ENCODE data around the gene PANK4. TPM values are rescaled to one million over a fixed set of nuclear protein-coding genes. Genes with fewer than 3 reads are reported as not detected.

Gene PANK4
- total RNA-seq, 1 donor from 2014 or later = 22.4 TPM

DNA sequence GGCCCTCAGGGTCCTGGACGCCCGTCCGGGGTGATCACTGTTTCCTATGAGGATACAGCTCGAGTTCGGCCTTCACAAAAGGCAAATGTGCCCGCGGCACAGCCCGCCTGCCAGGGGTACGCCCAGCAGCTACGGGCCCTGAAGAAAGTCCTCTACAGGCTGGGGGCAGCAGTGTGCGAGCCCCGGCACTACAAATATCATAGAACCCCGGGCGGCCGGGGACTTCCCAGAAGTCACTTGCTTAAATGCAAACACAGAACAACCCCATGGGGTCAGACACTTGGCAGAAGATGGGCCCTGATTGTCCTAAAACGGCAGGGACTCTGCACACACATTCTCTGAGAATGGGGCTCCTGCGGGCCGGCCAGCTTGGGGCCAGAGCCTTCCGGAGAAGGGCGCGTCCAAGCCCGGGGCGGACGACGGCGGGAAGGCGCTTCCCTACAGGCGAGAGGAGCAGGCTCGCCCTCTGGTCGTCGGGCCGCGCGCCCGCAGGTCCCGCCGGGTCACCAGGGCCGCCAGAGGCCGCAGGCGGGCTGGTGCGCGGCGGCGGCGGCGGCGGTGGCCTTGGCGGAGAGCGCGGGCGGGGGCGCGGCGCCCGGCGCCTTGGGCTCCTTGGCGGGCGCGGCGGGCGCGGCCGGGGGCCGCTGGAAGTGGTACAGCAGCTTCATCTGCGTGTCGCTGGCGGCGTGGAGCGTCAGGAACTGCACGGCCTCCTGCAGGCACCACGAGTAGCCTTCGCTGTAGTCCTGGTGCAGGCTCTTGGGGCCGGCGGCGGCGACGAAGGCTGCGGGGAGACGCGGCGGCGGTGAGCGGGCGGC, 2.8 kb upstream of the PANK4 start:
- no peak for DNase-seq (ENCODE audit: low read depth, low spot score)

DNA sequence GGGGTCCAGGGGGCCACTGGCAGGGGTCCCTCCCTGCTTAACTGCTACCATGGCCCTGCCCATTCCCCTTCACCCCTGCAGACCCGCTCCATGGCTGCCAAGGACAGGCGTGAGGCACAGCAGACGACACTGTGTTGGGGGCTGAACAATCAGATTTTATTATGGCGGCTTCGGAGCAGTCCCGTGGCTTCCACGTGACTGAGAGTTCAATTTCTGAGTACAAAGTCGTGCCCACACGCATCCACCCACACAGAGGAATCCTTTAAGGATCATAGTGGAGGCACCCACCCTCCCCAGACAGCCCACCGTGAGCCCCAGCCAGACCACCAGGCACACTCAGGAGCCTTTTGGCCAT, 2.2 kb upstream of the PANK4 start:
- DNase-seq (ENCODE audit: low read depth, low spot score) = no peak

DNA sequence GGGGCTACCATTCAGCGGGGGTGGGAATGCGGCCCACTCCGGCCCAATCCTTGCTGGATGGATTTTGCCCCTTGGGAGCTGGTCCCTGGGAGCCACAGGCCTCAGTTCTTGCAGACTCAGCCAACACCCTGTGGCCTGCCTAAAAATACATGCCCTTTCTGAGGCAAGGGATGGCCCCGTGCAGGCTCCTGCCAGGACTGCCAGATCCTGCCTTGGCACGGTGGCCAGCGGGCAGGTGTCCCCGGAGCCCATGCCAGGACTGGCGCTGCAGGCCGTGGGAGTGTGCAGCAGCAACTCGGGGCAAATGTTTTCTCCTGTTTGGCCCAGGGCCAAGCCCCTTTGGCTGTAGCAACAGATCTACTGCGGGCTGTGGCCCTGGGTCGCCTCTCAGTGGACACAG, 1.6 kb upstream of the PANK4 start:
- DNase-seq (ENCODE audit: low read depth, low spot score) = no peak

DNA sequence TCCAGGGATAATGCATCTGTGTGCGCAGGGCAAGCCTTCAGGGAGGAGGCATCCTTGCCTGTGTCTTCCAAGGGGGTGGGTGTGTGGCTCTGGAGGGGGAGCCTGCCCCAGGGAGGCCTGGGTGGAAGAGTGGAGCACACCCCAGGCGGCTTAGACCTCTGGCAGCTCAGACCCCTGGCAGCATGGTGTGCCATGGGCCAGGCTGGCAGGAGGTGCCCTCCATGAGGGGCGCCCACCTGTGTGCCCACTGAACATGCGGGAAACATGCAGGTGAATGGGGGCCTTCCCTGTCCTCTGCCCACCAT, 1.1 kb upstream of the PANK4 start:
- DNase-seq (ENCODE audit: low read depth, low spot score) = no peak

DNA sequence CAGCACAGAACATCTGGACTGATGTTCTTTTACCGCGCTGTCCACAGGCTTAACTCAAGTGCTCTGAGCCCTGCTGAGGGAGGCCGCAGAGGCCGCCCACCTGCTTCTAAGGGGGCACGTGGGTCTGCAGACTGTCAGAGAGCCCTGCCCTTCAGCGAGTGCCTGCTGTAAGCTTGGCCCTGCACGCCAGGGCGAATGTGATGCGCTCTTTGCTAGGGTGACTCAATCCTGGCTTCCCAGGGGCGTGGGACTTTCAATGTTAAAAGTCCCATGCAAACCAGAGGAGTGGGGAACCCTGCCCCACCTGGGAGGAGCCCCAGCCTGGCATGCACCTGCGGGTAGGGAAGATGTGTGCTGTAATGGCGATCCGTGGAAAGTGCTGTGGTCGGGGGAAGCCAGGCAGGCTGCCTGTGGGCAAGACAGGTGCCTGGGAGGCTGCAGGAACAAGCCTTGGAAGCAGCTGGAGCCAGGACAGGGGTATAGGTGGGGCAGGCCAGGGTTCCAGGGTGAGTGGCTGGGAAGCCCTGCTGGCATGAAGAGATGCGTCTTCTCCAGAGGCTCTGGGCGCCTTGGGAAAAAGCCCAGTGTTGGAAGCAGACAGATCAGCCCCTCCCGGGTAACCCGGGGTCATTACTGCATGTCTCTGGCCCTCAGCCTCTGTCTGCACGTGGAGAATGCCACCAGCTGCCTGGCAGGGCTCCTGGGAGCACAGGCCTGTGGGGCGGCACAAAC, 594 bp upstream of the PANK4 start:
- no peak for DNase-seq (ENCODE audit: low read depth, low spot score)

DNA sequence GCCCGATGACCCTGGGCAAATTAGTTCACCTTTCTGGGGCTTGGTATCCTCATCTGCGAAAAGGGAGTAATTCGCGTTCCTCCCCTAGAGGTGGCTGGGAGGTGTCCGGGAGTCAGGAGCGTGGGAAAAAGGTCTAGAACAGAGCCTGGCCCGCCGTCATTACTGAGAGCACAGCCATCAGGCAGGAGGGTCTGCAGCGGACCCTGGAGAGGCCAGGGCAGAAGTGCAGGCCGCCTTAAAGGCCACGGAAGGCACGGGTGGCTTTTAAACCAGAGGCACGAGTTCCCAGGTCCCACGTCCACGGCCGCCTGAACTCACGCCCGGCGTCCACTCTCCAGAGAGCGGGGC, 850 bp downstream of the PANK4 start:
- no peak for DNase-seq (ENCODE audit: low read depth, low spot score)

DNA sequence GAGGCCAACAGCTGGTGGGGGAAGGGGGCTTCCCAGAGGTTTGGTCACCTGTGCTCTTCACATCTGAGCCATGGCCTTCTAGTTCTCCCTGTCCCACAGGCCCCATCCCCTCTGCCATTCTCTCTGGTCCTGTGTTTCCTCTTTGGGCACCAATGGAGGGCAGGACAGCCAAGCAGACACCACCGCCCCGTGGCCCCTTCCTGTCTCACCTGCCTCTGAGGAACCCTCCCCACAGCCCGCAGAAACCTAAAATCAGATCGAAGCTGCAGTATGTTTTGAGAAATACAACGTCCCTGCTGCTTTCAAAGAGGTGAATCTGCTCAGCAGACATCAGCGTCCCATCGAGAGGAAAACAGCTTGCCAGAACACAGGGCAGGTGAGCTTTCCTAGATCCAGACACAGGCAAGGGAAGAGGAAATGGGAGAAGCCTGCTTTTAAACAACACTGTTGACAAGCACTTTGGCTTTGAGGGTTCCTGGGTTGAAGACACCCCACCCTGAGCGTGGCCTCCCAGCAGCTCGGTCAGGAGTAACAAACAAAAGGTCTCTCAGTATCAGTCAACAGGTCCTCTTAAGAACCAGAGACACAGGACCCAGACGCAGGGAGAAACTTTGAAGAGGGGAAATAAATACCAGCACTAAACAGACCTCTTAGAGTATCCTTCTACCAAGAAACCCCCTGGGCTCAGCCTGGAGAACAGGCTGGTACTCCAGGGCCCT, 2.3 kb downstream of the PANK4 start:
- DNase-seq (ENCODE audit: low read depth, low spot score) = no peak

DNA sequence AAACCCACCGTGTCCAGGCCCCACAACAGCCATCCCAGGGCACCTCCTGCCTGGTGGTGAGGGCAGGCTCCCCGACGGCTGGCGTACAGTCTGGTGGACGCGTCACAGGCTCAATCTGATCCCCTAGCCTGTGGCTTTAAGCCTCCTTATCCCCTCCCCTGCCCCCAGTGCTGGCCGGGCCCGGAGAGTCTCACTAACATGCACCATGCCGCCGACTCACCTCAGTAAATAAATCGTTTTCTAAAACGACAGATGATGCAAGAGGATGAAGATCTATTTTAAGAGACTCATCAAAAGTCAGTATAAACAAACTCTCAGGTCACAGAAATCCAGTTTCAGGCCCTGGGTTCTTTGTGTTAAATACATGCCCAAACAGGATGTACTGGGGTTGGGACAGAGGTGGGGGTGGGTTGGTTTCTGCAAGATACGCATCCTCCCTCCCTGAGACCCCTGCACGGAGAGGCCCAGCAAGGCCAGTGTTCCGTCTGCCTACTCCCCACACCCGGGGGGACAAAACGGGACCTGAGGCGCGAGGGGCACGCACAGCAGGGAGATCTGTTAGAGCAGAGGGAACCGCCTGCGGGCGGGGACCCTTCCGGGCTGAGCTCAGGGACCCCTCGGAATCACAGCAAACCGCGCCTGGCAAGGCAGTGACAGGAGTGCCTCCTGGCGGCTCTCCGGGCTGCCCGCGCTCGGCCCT, 3.1 kb downstream of the PANK4 start:
- no peak for DNase-seq (ENCODE audit: low read depth, low spot score)

DNA sequence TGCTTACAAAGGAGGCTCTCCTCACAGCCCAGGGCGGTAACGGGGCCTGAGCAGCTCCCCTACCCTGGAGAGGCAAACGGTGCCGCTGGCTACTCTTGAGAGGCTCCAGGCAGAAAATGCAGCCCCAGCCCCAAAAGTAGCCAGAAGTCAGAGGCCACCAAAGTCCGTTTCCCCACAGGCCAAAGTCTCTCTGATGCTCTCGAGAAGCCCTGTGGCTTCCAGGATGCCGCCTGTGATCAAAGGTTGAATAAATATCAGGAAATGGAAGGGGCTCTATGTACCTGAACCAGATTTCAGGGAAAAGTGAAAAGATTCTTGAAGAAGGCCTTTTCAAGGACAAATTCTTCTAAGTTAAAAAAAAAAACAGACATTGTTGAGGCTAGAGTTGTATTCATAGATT, 4.2 kb downstream of the PANK4 start:
- no peak for DNase-seq (ENCODE audit: low read depth, low spot score)

DNA sequence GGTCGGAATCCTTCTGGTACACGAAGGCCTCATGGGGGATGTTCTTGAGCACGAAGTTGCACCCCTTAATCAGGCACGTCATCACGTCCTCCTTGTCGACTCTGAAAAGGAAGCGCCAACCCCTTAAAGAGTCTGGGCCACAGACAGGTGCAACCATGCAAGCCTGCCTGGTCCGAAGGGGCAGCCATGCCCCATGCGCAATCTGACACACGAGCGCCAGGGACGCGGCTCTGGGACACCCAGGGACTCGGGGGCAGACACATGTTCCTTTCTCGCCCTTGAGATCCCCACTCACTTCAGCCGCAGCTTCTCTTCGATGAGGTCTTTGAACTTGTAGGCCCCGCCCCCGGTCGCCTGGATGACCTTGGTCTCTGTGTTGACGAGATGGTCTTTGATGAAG, 5.6 kb downstream of the PANK4 start:
- DNase-seq (ENCODE audit: low read depth, low spot score) = no peak

DNA sequence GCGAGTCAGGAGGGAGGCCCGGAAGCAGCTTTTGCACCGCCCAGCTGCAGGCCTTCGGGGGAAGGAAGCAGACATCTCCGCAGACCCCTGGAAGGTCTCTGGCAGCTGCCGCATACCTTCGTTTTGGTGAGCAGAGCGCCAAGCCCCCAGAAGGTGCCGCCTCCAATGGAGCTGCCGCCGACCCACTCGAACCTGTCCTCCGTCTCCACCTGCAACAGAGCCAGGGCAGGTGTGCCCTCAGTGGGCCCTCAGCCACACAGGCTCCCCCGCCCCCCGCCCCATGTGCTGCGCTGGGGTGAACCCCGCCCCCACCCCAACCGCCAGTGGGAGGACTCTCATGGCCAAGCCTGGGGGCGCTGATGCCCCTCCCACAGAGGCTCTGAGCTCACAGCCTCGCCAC, 6.2 kb downstream of the PANK4 start:
- DNase-seq (ENCODE audit: low read depth, low spot score) = no peak

DNA sequence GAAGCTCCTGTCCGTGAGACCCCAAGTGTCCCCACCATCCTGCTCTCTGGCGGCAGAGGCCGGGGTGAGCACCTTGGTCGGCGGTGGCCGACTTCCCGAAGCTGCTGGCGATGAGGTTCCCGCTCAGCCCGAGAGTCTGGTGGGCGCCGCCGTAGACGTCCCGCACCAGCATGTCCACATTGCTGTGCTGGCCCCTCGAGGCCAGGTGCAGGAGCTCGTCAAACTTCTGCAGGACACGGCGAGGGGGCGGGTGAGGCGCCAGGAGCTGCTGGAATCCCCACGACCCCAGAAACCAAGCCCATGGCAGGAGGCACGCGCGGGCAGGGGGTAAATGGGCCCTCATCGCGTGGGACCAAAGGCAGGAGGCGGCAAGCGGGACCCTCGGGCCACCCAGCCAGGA, 6.7 kb downstream of the PANK4 start:
- DNase-seq (ENCODE audit: low read depth, low spot score) = no peak

DNA sequence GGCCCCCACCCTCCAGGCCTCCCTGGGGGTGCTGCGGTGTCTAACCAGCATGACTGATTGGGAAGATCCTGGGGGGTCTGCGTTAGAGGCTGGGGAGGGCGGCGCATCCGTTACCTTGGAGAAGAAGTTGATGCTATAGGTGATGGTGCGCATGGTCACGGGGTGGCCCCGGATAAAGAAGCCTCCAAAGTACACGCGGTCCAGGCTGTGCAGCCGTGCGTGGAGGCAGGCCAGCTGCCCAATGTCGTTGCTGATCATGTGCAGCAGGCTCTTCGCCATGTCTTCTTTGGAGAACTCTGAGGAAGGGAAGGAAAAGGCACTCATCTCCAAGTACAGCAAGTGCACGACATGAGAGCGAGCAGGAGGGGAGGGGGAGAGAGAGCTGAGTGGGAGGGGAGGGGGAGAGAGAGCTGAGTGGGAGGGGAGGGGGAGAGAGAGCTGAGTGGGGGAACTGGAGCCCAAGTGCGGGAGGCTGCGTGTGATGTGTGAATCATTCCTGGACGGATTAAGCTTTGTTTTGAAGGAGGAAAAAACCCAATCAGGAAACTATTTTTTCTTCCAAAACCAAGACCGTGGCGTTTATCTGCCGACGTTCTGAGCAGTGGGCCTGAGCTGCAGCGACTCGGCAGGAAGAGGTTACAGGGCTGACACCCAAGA, 7.2 kb downstream of the PANK4 start:
- no peak for DNase-seq (ENCODE audit: low read depth, low spot score)

DNA sequence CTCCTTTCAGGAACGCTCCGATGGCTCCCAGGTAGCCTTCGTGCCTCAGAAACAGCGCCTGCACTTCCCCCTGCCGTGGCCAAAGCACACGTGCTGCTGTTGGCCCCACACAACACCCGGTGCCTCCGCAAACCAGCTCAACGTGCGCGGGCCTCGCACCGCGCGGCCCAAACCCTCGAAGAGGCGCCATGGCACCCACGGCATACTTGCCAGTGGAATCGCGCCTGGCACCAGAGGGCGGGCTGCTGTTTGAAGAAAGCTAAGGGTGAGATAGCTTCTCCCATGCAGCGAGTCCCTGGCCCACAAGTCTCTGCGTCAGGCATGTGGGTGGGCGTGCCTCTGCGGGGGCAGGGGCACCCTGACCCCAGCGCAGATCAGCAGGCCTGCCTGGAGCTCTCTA, 7.9 kb downstream of the PANK4 start:
- DNase-seq (ENCODE audit: low read depth, low spot score) = no peak

DNA sequence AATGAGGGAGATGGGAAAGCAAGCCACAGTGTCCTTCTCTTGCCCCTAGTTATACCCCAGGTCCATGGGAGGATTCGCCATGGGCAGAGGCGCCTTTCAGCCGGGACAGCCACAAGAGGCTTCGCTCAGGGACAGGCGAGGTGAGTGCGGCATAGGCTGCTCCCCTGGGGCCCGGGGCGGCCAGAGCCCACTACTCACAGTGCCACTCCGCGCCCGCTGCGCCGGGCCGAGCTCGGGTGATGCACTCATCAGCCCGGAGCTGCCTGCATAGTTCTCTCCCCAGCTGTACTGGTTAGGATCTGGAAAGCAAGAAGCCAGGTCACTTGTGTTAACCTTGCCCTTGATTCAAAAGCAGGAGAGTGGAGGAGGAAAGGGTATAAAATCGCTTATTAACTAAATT, 8.4 kb downstream of the PANK4 start:
- DNase-seq (ENCODE audit: low read depth, low spot score) = no peak

DNA sequence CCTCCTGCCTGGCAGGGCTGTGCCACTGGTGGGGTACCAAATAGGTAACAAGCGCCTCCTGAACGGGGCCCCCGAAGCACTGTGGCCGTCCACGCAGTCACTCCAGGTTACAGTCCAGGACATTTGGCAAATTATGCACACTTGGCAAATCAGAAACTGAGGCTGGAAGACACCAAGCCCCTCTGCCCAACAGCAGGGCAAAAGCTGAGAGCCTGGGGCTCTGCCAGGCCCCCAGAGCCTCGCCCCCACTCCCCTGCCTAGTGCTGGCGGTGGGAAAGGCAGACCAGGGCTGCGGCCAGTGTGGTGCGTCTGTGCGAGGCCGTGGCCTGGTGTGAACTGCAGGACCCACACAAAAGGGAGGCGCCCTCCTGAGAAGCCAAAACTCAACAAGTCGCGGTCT, 9.4 kb downstream of the PANK4 start:
- no peak for DNase-seq (ENCODE audit: low read depth, low spot score)

DNA sequence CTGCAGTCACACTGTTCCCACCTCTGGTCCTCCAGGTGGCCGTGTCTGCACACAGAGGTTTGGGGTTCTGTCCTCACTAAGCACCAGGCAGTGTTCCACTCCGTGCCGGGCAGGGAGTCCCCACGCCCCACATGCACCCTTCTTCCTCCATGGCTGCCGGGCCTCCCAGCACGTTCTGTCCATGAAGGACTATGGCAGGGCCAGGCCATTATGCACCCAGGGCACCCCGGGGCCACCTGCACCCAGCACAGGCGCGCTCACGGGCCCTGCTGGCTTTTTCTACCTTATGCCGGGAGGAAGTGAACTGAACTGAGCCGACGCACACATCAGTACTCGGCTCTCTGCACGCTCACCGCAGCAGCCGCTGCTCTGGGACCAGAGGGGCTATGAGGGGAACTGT, 10.3 kb downstream of the PANK4 start:
- no peak for DNase-seq (ENCODE audit: low read depth, low spot score)

DNA sequence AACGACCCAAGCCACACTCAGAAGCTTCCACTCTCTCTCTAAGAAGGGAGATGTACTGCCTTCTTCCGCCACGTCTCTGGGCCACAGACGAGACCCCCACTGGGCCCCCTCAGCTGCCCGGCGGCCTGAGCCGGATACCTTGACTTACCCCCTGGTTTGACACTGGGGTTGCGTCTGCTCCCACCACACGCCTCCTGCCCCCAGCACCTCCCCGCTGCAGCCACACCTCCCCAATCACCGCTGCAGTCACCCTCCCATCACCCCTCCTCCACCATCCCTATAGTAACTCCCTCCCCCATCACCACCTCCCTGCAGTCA, 10.7 kb downstream of the PANK4 start:
- no peak for DNase-seq (ENCODE audit: low read depth, low spot score)

DNA sequence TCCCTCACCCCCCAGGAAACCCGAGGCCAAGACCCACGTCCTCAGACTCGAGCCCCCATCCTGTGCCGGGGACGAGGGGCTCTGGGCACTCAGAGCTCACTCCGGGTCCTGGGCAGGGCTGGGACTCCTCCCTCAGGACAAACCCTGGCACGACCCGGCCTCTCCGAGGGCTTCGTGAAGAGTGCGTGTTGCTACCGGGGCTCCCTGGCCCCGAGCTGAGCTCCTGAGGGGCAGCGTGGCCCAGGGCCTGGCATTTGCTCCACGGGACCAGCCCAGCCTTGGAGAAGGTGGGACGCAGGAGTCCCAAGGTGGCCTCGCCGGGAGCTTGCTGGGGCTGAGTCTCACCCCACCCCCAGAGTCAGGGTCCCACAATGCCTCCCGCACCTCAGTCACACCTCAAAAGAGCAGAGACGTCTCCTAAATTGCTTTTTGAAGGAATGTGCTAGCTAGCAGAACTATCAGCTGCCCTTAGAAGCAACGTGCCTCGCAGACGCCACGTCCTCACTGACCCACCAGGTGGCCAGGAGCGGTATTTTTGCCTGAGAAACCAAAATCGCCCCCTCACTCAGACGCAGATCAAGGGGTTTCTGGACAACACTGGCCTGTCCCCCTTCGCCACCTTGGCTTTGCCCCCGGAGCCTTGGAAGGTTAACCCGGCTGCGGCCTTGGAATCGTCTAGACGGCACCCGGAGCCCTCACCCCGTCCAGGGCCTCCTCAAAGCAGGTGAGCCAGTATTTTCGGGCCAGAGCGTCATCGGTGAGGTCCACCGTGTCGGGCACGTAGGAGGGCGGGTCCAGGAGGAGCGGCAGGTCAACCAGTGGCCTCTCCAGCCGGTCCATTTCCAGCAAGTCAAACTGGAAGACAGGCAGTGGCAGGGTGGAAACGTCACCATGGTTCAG, 11.3 kb downstream of the PANK4 start:
- no peak for DNase-seq (ENCODE audit: low read depth, low spot score)

DNA sequence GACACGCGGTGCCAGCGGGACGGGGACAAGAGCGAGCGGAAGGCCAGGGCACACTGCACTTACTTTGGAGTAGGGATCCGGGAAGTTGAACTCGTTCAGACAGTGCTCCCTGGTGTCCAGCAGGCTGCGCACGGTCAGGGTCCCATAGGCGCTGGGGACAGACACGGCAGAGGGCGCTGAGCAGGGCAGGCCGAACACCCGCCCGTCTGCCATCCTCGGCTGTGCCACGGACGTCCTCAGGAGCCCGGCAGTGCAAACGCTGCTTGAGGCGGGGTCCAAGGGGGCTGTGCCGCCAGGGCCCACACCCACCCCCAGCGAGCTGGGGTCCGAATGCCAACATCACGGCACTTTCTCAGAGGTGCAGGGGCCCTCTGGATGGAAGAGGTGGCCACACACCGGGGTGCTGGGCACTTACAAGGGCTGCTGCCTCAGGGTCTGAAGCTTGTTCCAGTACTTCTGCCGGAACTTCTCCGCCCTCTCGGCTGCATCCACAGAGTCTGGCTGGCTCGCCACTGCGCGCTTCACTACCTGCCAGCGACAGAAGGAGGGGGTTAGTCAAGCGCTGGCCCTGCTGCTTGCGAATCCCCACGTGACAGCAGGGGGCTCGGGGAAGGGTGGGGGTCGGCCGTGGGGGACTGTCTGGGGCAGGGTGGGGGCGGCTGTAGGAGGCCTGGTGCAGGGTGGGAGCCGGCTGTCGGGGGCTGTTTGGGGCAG, 12.3 kb downstream of the PANK4 start:
- DNase-seq (ENCODE audit: low read depth, low spot score) = no peak

All from pulmonary artery endothelial cell (primary cell).